Astrocyte of the cerebellum (primary cell): ENCODE data around the gene ICAM1.

Experiments used
- DNase-seq: peaks from one replicate; pipeline ENCODE4 v3.0.0-alpha.2; 2011; ENCODE audit warnings: low read depth
- H3K4me3 ChIP-seq: 2 replicates; pipeline ENCODE4 v1.5.1; 2011; ENCODE audit warnings: mild to moderate bottlenecking, low read depth, low read length, moderate library complexity
- CTCF ChIP-seq: IDR thresholded peaks from 2 replicates; pipeline ENCODE4 v1.5.1; 2012; ENCODE audit warnings: low read length, low read depth, moderate library complexity, mild to moderate bottlenecking; ENCODE audit errors: missing control alignments
- in situ Hi-C: cut with HindIII; loops from 2 replicates; pipeline ENCODE4 v1.10.0; 2017; ENCODE audit warnings: low sequenced_read_pairs

The ICAM1 gene

GRCh38 chr19:10289167-10289835 is 18.4 kb downstream of the ICAM1 start:
- no peak for DNase-seq
- TF ChIP-seq CTCF, result no peak
- peak overlapping the region; percentile 14 for H3K4me3 ChIP-seq
- in situ Hi-C loops, result loop anchor here (10.0 kb wide), 1 partner anchor 116 kb away; the partner anchor contains the start of gene CDC37

GRCh38 chr19:10289836-10290356 is 19.0 kb downstream of the ICAM1 start, which contains the start of gene ICAM5:
ICAM5 (plus strand) TSS chr19:10289952; CDS start chr19:10290044, 92 bp downstream.
- in situ Hi-C loops, result loop anchor here (10.0 kb wide), 1 partner anchor 115 kb away; the partner anchor contains the start of gene CDC37
- H3K4me3 ChIP-seq, result peak within 1 kb of the TSS; percentile 20
- DNase-seq, result no peak
- TF ChIP-seq CTCF, result no peak

DNA sequence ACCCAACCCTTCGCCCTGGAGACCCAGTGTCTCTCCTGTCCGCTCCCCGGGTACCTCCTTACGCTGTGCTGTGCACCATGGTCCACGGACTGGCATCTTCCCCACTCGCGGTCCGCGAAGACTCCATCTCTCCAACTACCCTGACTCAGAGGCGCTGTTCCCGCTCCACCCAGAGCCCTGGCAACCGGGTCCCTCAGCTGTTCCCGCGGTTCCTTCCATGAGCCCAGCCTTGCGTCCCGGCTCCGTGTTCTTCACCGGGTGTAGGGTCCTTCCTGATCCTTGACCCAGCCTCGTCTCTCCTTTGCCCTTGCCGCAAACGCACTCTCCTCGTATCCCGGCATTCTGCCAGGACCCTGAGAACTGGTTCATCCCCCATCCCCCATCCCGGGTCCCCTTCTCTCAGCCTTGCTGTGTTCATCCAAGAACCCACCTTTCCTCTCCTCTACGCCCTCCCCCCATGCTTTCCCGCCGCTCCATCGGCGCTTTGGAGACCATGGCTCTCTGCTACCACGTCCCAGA is 19.5 kb downstream of the ICAM1 start:
- H3K4me3 ChIP-seq, result no peak overlapping the region
- no peak for DNase-seq
- no peak for TF ChIP-seq CTCF
- in situ Hi-C loops, result no loop called here

DNA sequence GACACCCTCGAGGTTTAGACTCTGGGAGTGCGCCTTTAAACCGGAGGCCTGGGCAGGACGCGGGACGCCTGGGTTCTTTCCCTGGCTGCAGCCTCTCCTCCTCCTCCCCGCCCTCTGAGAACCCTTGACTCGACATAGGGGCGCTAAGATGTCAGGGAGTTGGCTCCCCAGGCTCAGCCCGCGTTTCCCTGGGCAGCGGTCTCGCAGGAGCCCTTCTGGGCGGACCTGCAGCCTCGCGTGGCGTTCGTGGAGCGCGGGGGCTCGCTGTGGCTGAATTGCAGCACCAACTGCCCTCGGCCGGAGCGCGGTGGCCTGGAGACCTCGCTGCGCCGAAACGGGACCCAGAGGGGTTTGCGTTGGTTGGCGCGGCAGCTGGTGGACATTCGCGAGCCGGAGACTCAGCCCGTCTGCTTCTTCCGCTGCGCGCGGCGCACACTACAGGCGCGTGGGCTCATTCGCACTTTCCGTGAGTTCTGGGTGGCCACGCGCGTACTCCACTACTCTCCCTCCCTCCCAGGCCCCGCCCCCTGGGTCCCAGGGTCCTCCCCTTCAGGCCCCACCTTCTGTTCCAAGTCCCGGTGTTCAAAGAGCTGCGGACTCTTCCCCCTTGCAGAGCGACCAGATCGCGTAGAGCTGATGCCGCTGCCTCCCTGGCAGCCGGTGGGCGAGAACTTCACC is 20.1 kb downstream of the ICAM1 start:
- DNase-seq, result no peak
- in situ Hi-C loops, result no loop called here

GRCh38 chr19:10291554-10292205 is 20.8 kb downstream of the ICAM1 start:
- TF ChIP-seq CTCF, result no peak
- H3K4me3 ChIP-seq, result peak overlapping the region; percentile 29
- no peak for DNase-seq
- in situ Hi-C loops, result no loop called here

More for the DNA sequence above, 20.1 kb downstream of the ICAM1 start:
- no peak for TF ChIP-seq CTCF
- H3K4me3 ChIP-seq, result peak overlapping the region; percentile 29

DNA sequence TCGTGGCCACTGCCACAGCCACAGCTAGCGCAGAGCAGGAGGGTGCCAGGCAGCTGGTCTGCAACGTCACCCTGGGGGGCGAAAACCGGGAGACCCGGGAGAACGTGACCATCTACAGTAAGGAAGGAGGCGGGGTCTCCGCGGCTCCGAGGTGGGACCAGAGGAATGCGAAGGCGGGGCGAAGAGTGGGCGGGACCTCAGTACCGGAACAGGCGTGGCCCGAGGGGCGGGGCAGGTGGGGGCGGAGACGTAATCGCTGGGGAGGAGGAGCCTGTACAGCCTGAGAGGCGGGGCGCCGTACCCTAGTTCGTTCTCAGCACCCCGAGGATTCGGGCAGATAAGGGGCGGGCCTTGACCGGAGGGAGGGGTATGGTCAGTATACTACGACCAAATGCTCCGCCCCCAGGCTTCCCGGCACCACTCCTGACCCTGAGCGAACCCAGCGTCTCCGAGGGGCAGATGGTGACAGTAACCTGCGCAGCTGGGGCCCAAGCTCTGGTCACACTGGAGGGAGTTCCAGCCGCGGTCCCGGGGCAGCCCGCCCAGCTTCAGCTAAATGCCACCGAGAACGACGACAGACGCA is 21.4 kb downstream of the ICAM1 start:
- no peak for TF ChIP-seq CTCF
- peak overlapping the region; percentile 29 for H3K4me3 ChIP-seq
- in situ Hi-C loops, result no loop called here
- DNase-seq, result no peak
